NCI-H510A treated with DMSO at 0.1 percent for 48 hours (cell line): Measurements from ENCODE around the gene SORCS2.

ENCODE experiments used
- DNase-seq: peaks from one replicate; lab custom pipeline; 2025; lab: John Stamatoyannopoulos, UW

Gene SORCS2

DNA sequence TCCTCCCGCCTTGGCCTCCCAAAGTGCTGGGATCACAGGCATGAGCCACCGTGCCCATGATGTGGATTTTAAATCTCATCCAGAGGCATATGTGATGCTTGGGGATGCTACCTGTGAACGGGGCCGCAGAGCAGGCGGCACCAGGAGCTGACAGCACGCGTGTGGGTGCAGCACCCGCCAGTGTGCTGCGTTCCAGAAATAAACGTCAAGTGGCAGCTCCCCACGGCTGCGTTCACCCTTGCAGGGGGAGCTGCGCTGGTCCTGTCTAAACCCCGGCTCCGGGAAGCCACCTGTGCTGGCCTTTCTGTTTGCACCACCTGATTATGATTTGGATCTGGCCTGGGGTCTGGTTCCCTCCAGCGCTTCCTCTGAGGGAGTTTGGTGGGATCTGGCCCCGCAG lies 77.8 kb downstream of the SORCS2 start:
- no peak for DNase-seq

GRCh38 chr4:7272404-7272803 lies 80.1 kb downstream of the SORCS2 start:
- DNase-seq: no peak

GRCh38 chr4:7273738-7274297 lies 81.5 kb downstream of the SORCS2 start:
- no peak for DNase-seq

DNA sequence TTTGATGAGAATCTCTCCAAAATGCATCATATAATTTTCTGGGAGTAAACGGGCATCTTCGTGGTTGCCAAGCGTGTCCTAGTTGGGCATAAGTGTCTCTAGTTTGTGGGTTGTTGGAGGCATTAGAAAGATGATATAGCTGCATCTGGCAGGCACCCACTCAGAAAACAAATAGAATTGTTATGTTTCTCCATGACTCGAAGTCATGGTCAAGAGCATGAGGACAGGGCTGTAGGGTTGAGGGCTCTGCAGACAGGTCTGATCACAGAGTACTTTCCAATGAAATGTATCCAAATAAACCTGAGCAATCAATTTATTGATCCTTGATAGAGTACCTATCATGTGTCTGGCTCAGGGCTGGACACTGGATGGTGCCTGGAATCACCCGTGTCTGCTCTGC lies 82.7 kb downstream of the SORCS2 start:
- no peak for DNase-seq

DNA sequence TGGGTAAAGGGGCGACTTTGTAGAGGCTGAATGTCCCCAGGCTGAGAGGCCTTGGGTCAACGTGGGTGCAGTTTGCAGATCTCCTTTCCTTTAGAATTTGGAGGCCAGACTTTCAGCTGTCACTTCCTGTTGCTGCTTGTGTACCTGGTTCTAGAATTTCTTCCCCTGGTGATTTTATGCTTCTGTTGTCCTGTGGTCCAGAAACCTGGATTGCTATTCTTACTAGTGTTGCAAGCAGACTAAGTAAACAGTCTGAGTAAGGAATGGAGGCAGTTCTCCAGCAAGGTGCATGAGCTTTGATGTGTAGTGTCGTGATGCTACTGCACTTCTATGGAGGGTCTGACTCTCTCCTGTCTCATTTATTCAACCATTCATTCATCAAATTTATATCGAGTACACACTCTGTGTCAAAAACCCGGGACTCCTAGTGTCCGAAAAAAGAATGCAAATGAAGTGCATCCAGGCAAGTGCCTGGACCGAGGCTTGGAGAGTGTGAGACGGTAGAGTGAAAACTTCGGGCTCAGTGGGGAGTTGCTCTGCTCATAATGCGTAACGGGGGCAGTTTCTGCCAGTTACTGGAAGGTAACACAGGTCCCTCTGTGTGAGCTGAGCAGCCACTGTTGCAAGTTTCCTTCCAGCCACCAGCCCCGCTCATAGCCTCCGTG lies 83.3 kb downstream of the SORCS2 start:
- no peak for DNase-seq

DNA sequence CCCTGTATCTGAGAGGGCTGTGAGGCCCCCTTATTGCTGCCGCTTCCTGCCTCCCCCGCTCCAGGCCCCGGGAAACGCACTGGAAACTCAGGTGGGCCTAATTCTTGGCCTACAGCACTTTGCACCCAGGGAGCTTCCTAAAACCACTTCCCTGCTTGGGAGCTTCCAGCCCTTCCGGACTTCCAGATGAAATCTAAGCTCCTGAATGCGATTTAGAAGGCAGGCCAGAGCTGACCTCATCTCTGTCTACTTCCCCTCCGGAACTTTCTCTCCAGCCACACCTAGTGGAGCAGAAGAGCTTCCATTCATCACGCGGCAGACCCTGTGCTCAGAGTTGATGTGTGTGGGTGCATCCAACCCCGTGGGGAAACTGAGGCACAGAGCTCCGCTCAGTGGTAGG lies 84.2 kb downstream of the SORCS2 start:
- no peak for DNase-seq

GRCh38 chr4:7278071-7278765 lies 85.9 kb downstream of the SORCS2 start:
- DNase-seq: no peak

GRCh38 chr4:7278981-7279380 lies 86.6 kb downstream of the SORCS2 start:
- no peak for DNase-seq

DNA sequence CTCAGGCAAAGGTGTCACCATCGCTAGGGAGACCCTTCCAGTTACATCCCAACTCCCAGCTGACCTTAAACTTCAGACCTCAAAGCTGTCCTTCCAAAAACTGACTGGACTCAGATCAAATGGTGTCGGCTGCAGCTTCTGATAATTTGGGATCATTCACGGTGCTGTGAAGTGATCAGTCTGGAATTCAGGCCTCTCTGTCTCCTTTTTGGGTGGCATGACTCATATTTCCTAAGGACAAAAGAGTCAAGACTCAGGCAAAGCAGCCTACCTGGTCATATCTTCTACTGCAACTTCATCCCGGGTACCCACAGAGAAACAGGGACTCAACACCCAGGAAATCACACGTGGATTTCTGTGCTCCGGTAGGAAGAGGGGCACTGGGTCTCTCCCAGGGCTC lies 87.6 kb downstream of the SORCS2 start:
- no peak for DNase-seq

- DNase-seq: no peak
Measured at GRCh38 chr4:7280926-7281690, 88.8 kb downstream of the SORCS2 start.

GRCh38 chr4:7281691-7282665 lies 89.6 kb downstream of the SORCS2 start:
- DNase-seq: no peak

DNA sequence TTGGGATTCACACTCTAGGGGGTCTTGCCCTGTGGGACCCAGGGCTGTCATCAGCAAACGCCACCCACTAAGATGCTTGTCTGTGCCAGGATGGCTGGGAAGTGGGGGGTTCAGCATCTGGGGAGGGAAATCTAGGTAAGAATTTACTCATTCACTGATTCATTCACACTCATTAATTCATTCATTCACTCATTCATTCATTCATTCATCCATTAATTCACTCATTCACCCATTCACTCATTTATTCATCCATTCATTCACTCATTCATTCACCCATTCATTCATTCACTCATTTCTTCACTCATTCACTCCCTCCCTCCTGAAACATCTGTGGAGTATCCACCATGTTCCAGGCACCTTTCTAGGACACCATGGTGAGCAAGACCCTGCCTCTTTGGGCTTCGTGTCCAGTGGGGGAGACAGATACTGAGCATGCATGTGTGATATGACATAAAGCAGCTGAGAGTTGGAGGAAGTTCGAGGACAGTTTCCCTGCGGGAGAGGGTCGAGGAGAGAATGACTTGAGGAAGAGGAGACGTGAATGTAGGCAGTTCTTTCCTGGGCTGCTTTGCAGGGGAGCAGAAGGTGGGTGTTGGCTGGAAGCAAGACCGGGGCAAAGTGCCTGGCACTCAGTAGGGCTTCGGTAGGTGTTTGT lies 90.6 kb downstream of the SORCS2 start:
- DNase-seq: no peak

GRCh38 chr4:7285244-7286094 lies 93.1 kb downstream of the SORCS2 start:
- DNase-seq: no peak

DNA sequence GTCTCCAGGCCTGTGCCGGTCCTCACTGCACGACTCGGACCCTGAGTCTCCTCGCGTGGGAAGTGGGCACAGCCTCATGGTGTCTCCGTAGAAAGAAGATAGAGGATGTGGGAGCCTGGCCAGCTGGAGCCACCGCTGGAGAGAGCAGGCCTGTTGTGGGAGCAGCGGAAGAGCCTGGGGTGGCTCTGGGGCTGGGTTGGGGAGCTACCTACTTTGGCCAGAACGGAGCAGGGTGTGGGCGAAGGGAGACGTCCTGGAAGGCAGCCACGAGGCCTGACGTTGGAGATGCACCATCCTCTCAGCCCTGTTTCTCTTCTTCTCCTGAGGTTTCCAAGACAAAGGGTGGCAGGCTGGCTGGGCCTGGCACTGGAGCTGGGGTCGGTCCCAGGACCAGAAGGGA lies 93.8 kb downstream of the SORCS2 start:
- DNase-seq: no peak

- DNase-seq: no peak
Measured at GRCh38 chr4:7286798-7287197, 94.5 kb downstream of the SORCS2 start.

- DNase-seq: no peak
Measured at GRCh38 chr4:7287274-7287917, 95.1 kb downstream of the SORCS2 start.

DNA sequence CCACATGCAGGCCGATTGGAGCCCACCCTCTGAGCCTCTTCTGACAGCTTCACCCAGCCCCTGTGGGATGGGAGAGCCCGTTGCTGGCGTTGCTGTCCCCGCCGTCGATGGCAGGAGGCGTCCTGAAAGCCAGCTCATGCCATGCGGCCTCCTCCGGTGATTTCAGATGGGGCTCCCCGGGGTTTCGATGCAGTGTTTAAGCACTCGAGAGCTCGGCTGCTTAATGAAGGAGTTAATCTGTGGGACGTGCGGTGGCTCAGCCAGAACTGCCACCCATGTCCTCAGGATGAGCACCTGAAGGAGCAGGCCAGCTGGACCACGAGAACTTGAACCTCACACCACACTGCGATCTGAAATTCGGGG lies 95.6 kb downstream of the SORCS2 start:
- DNase-seq: no peak

DNA sequence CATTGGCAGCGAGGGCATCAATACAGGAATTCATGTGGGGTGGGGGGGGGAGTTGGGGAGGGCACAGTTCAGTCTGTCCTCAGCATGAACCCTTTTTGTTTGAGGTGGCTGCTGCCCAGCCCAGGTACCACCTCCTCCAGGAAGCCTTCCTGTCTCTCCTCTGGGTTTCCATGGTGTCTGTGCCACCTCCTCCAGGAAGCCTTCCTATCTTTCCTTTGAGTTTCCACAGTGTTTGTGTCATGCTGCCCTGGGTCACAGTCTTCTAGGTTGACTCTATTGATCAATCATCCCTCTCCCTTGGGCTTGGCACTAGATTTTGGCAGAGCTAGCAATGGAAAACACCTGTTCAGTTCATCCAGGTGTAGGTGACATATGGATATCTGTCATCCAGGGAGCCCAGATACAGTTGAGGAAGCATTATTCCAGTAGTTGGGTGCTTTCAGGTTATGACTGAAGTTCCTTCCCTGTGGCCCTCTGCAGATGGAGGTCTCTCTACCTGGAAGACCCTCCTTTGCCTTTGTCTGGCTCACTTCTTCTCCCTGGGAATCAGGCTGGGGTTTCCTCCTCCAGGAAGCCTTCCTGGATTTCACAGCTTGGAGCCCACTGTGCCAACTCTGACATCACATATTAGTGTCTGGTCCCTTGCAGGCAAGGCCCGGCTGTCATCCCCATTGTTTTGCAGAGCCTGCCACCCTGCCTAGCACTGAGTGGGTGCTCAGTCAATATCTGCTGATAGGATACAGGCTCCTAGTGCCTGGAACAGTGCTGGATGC lies 96.6 kb downstream of the SORCS2 start:
- DNase-seq: no peak

DNA sequence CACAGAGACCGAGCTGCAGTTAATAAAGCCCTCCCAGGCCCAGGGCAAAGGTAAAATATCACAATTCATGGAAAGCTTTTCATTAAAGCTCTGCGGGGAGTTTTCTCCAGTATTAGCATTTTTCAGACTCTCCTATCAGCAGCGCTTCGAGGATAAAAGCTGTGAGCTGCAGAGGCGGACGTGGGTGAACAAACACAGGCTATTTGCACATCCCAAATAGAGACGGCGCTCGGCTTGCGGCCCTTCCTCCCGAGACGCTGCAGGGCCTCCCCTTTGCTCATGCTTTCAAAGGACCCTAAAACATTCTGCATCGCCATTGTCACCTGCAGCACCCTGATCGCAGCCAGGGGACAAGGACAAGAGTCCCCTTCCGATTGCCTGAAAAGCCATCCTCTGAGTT lies 97.3 kb downstream of the SORCS2 start:
- no peak for DNase-seq
